ENCODE results near the gene STPG3.

DNA sequence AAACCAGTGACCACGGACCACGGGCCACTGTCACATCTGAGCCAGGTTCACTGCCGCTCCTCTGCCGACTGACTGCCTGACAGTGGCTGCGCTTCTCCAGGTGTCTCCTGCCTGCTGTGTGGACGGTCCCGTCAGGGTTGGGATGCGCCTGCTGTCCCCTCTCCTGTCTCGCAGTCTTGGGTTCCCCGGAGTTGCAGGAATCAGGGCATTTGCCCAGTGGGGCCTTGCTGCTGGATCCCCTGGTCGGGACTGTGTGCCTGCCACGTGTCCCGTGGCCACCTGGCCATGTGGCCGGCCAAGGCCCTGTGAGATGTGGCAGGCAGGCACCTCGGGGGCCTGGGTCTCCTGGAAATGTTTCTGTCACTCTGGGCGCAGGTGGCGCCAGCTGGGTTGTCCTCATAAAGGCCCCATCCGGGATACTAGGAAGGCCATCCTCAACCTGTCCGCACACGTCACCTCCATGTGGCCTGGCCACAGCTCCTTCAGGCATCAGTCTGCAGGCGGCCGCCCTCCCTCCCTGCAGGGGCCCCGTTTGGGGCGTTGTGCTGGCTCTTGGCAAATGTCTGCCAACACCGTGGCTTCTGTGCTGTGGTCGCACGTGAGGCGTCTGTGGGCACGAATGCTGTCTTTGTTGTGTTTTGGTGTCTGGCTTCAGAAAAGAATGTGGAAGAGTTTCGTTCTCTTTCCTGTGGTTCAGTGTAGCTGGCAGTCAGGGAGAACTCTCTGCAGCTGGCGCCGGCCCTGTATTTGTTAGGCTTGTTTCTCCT lies 20.0 kb downstream of the STPG3 start:
- TF ChIP-seq CTCF (IDR thresholded peaks at IDR 0.05; ENCODE audit: low read depth, low read length) (no peak), MYC (IDR thresholded peaks at IDR 0.05; ENCODE audit: low read depth, low read length) (no peak), POLR2A (IDR thresholded peaks at IDR 0.05; ENCODE audit: extremely low read depth, insufficient read length) (no peak)

Measured in NB4 (cell line).